Gastrocnemius medialis (tissue), 4 donors: ENCODE measurements around the gene CCDC187.

Experiments
- CTCF ChIP-seq, 5 experiments: fragments of 450-650 bp in 3 of 5; fragments of 200-600 bp in 2 of 5; sonication (generic) in 2 of 5; IDR thresholded peaks in 4 of 5; conservative IDR thresholded peaks in 1 of 5; 1 replicate in 4 of 5; 2 replicates in 1 of 5; pipeline ENCODE4 v1.5.1; 2016 to 2019; ENCODE audit warnings: antibody characterized with exemption in 5 of 5, mild to moderate bottlenecking in 3 of 5, moderate library complexity in 3 of 5
- POLR2A ChIP-seq, 2 donors: fragments of 450-650 bp; IDR thresholded peaks; one replicate each; pipeline ENCODE4 v1.6.1; 2017; ENCODE audit warnings: antibody characterized with exemption in 2 of 2, mild to moderate bottlenecking in 2 of 2, moderate library complexity in 2 of 2

GRCh38 chr9:136343121-136343883 is 39.4 kb upstream of the CCDC187 start:
- TF ChIP-seq POLR2A (IDR thresholded peaks at IDR 0.05) (no peak), CTCF (IDR thresholded peaks at IDR 0.05 in 4 of 5, conservative IDR thresholded peaks at IDR 0.05 in 1 of 5) (no peak)
